Upper lobe of right lung (tissue), 1 donor: Measurements from ENCODE around the gene KIAA0319L. TPM values are rescaled to one million over a fixed set of nuclear protein-coding genes. Genes with fewer than 3 reads are reported as not detected.

Experiments
- ATAC-seq: fragments of 200-7000 bp; cut with Tn5 transposase; one replicate; pipeline ENCODE4 v1.9.1; 2020; ENCODE audit warnings: mild to moderate bottlenecking, moderate library complexity
- DNase-seq: peaks from one replicate; pipeline ENCODE4 v3.0.0-alpha.2; 2020
- H3K27ac ChIP-seq: fragments of 200-600 bp; one replicate; pipeline ENCODE4 v1.8.0; 2022
- H3K27me3 ChIP-seq: fragments of 200-600 bp; one replicate; pipeline ENCODE4 v1.8.0; 2022; ENCODE audit warnings: mild to moderate bottlenecking
- H3K36me3 ChIP-seq: fragments of 200-600 bp; one replicate; pipeline ENCODE4 v1.8.0; 2022
- H3K4me1 ChIP-seq: fragments of 200-600 bp; one replicate; pipeline ENCODE4 v1.8.0; 2022
- H3K4me3 ChIP-seq: fragments of 200-600 bp; one replicate; pipeline ENCODE4 v1.8.0; 2022; ENCODE audit warnings: mild to moderate bottlenecking
- H3K9me3 ChIP-seq: fragments of 200-600 bp; one replicate; pipeline ENCODE4 v1.8.0; 2022
- CTCF ChIP-seq: fragments of 200-600 bp; IDR thresholded peaks from one replicate; pipeline ENCODE4 v1.8.0; 2022; ENCODE audit warnings: antibody characterized with exemption
- intact Hi-C: fragments of 100-400 bp; cut with DNase I; formaldehyde crosslinking; loops from one replicate; pipeline ENCODE4 v1.11.0; 2022
- total RNA-seq: library from RNA; stranded (reverse); fragmentation: NEBNext Ultra II Directional; extraction: Animal tissue kit (Norgen Biotek cat#: 25700); gene quantifications from one replicate; pipeline ENCODE4 v1.2.1, GENCODE V29; 2021
- donor health status: DM: no; HTN: yes; CAD: no; lungs with severe emphysema.

KIAA0319L gene
- total RNA-seq, 1 donor from 2014 or later, result 87.7 TPM

- intact Hi-C loops, result loop anchor here (5.0 kb wide), 1 partner anchor 115 kb away; no protein-coding TSS in a partner anchor
- Histone ChIP-seq H3K4me1 (peaks cover 53% of the 10 kb centered on the region), H3K36me3 (peaks cover 52% of the 10 kb centered on the region)
These were observed 105.0 kb downstream of the KIAA0319L start for GRCh38 chr1:35452106-35452774.

GRCh38 chr1:35451125-35451528, 106.1 kb downstream of the KIAA0319L start:
- H3K36me3 ChIP-seq, result peaks cover 62% of the 10 kb centered on the region
- no peak overlapping the region for H3K27ac ChIP-seq
- no peaks in the 10 kb centered on the region for H3K27me3 ChIP-seq
- DNase-seq, result peak; percentile 87
- H3K4me3 ChIP-seq, result no peak overlapping the region
- intact Hi-C loops, result loop anchor here (5.0 kb wide), 1 partner anchor 116 kb away; no protein-coding TSS in a partner anchor
- peak; percentile 88 for TF ChIP-seq CTCF
- ATAC-seq, result peak; percentile 88
- H3K4me1 ChIP-seq, result peaks cover 53% of the 10 kb centered on the region
- H3K9me3 ChIP-seq, result no peaks in the 10 kb centered on the region

More at GRCh38 chr1:35452106-35452774, 105.0 kb downstream of the KIAA0319L start:
- Histone ChIP-seq H3K27ac (peak overlapping the region; percentile 70), H3K9me3 (no peaks in the 10 kb centered on the region), H3K27me3 (no peaks in the 10 kb centered on the region), H3K4me3 (no peak overlapping the region)
- TF ChIP-seq CTCF, result peak; percentile 20
- no peak for DNase-seq
- peak; percentile 67 for ATAC-seq

GRCh38 chr1:35449334-35450008, 107.7 kb downstream of the KIAA0319L start:
- DNase-seq (no peak), ATAC-seq (no peak)
- H3K27ac ChIP-seq, result no peak overlapping the region
- intact Hi-C loops, result loop anchor here (5.0 kb wide), 1 partner anchor 118 kb away; no protein-coding TSS in a partner anchor
- H3K4me3 ChIP-seq, result no peak overlapping the region
- peaks cover 77% of the 10 kb centered on the region for H3K36me3 ChIP-seq
- H3K27me3 ChIP-seq, result no peaks in the 10 kb centered on the region
- peaks cover 48% of the 10 kb centered on the region for H3K4me1 ChIP-seq
- no peak for TF ChIP-seq CTCF
- H3K9me3 ChIP-seq, result no peaks in the 10 kb centered on the region

GRCh38 chr1:35448344-35448801, 108.8 kb downstream of the KIAA0319L start:
- intact Hi-C loops, result no loop called here
- Histone ChIP-seq H3K27me3 (no peaks in the 10 kb centered on the region), H3K9me3 (no peaks in the 10 kb centered on the region), H3K4me3 (no peak overlapping the region), H3K36me3 (peaks cover 76% of the 10 kb centered on the region), H3K27ac (peak overlapping the region; percentile 33), H3K4me1 (peaks cover 41% of the 10 kb centered on the region)
- TF ChIP-seq CTCF, result no peak
- ATAC-seq (peak; percentile 83), DNase-seq (no peak)

- DNase-seq (no peak), ATAC-seq (peak; percentile 47)
- peaks cover 82% of the 10 kb centered on the region for H3K36me3 ChIP-seq
- H3K9me3 ChIP-seq, result no peaks in the 10 kb centered on the region
- intact Hi-C loops, result no loop called here
- no peak overlapping the region for H3K27ac ChIP-seq
- TF ChIP-seq CTCF, result no peak
- H3K4me1 ChIP-seq, result peaks cover 30% of the 10 kb centered on the region
- no peak overlapping the region for H3K4me3 ChIP-seq
- H3K27me3 ChIP-seq, result no peaks in the 10 kb centered on the region
These were observed 109.9 kb downstream of the KIAA0319L start for GRCh38 chr1:35447278-35447677.
